HCT116 (cell line): ENCODE results near the gene GEMIN2. TPM values are rescaled to one million over a fixed set of nuclear protein-coding genes. Genes with fewer than 3 reads are reported as not detected.
"Not testable (repeated sequence)": the region's sequence is repeated elsewhere in the genome, so short reads cannot be mapped to it uniquely, and the experiment has no call there.

ENCODE experiments used
- ATAC-seq: fragments of 200-7000 bp; cut with Tn5 transposase; 2 replicates; pipeline ENCODE4 v1.9.1; 2020; ENCODE audit warnings: mild to moderate bottlenecking, moderate library complexity
- BruUV-seq: library from RNA; stranded (reverse); fragments of 400-500 nt; replicated peaks from 2 replicates; lab custom pipeline; 2021; lab: Mats Ljungman, UMichigan
- CTCF ChIA-PET: fragments of 300-600 bp; sonication (Branson Sonifier 250); formaldehyde crosslinking; loops from one replicate; lab custom pipeline; 2021; ENCODE audit warnings: antibody characterized with exemption; lab: Charles Lee
- POLR2A ChIA-PET: fragments of 300-600, 350-600 bp; sonication (Branson Sonifier 250); formaldehyde crosslinking; loops from one replicate; lab custom pipeline; 2021; ENCODE audit warnings: antibody characterized with exemption; lab: Charles Lee
- RAD21 ChIA-PET, 2 experiments: fragments of 300-600 bp; sonication (Branson Sonifier 250); formaldehyde crosslinking; loops; one replicate each; lab custom pipeline; 2023; ENCODE audit warnings: low total read pairs in 2 of 2; ENCODE audit not compliant: uncharacterized antibody in 2 of 2, unreplicated experiment in 2 of 2, low non-redundant PET in 1 of 2; lab: Charles Lee
- DNase-seq: peaks from one replicate; pipeline ENCODE4 v3.0.0-alpha.2; 2010; ENCODE audit warnings: low read depth, low spot score
- H2AFZ ChIP-seq: fragments of 200-600 bp; shearing (Covaris generic), sonication (generic); 2 replicates; pipeline ENCODE4 v1.6.1; 2017; ENCODE audit warnings: low read depth, mixed run types, mixed read lengths, antibody characterized with exemption, low read length; ENCODE audit not compliant: poor library complexity, severe bottlenecking
- H3K27ac ChIP-seq: 2 replicates; pipeline ENCODE4 v1.5.1; 2012; ENCODE audit warnings: low read depth, low read length
- H3K27me3 ChIP-seq: fragments of 200-600 bp; sonication (generic); 2 replicates; pipeline ENCODE4 v1.6.1; 2016; ENCODE audit warnings: mixed run types, low read length, mixed read lengths; ENCODE audit not compliant: insufficient read depth
- H3K36me3 ChIP-seq, 2 experiments: fragments of 200-500 bp in 1 of 2; fragments of 200-600 bp in 1 of 2; sonication (Bioruptor generic) in 1 of 2; sonication (generic) in 1 of 2; 2 replicates each; pipeline versions ENCODE4 v1.5.1 to v1.6.1; 2014 to 2016; ENCODE audit warnings: low read length in 2 of 2, inconsistent platforms in 1 of 2, mixed read lengths in 1 of 2, mixed run types in 1 of 2; ENCODE audit not compliant: insufficient read depth in 2 of 2, control insufficient read depth in 1 of 2
- H3K4me1 ChIP-seq, 2 experiments: fragments of 200-600 bp in 1 of 2; sonication (generic) in 1 of 2; 2 replicates each; pipeline versions ENCODE4 v1.5.1 to v1.6.1; 2012 to 2017; ENCODE audit warnings: low read length in 2 of 2, inconsistent platforms in 1 of 2, mild to moderate bottlenecking in 1 of 2, mixed read lengths in 1 of 2, mixed run types in 1 of 2, moderate library complexity in 1 of 2; ENCODE audit not compliant: insufficient read depth in 2 of 2, control insufficient read depth in 1 of 2
- H3K4me2 ChIP-seq: fragments of 200-600 bp; sonication (generic); 2 replicates; pipeline ENCODE4 v1.6.1; 2017; ENCODE audit warnings: mixed run types, low read length, mixed read lengths
- H3K4me3 ChIP-seq, 2 experiments: fragments of 200-600 bp in 1 of 2; sonication (generic) in 1 of 2; replicated peaks in 1 of 2; 2 replicates each; pipeline ENCODE4 v1.5.1; 2011 to 2016; ENCODE audit warnings: low read length in 2 of 2, control low read depth in 1 of 2, low read depth in 1 of 2, mild to moderate bottlenecking in 1 of 2, mixed read lengths in 1 of 2, mixed run types in 1 of 2
- H3K79me2 ChIP-seq: fragments of 200-600 bp; sonication (generic); 2 replicates; pipeline ENCODE4 v1.6.1; 2017; ENCODE audit warnings: mild to moderate bottlenecking, mixed run types, low read length, moderate library complexity, mixed read lengths; ENCODE audit not compliant: insufficient read depth
- H3K9ac ChIP-seq: fragments of 200-600 bp; sonication (generic); 2 replicates; pipeline ENCODE4 v1.6.1; 2016; ENCODE audit warnings: low read length, mixed read lengths
- H3K9me2 ChIP-seq: fragments of 200-600 bp; sonication (generic), shearing (Covaris generic); 2 replicates; pipeline ENCODE4 v1.6.1; 2017; ENCODE audit warnings: mixed run types, mild to moderate bottlenecking, moderate library complexity; ENCODE audit not compliant: insufficient read depth
- H3K9me3 ChIP-seq, 2 experiments: fragments of 200-500 bp in 1 of 2; fragments of 200-600 bp in 1 of 2; sonication (Bioruptor generic) in 1 of 2; sonication (generic) in 1 of 2; 2 replicates each; pipeline ENCODE4 v1.6.1; 2014 to 2017; ENCODE audit warnings: low read length in 2 of 2, mixed read lengths in 2 of 2, inconsistent platforms in 1 of 2, low read depth in 1 of 2, mild to moderate bottlenecking in 1 of 2, mixed run types in 1 of 2, moderate library complexity in 1 of 2; ENCODE audit not compliant: control insufficient read depth in 1 of 2, insufficient read depth in 1 of 2
- H4K20me1 ChIP-seq: fragments of 200-600 bp; sonication (generic), shearing (Covaris generic); 2 replicates; pipeline ENCODE4 v1.6.1; 2017; ENCODE audit warnings: mixed run types, mild to moderate bottlenecking, moderate library complexity; ENCODE audit not compliant: insufficient read depth
- CEBPB ChIP-seq: IDR thresholded peaks from 2 replicates; pipeline ENCODE4 v1.6.1; 2012; ENCODE audit warnings: low read depth
- EGR1 ChIP-seq: IDR thresholded peaks from 2 replicates; pipeline ENCODE4 v1.6.1; 2012; ENCODE audit warnings: low read depth
- ELF1 ChIP-seq: IDR thresholded peaks from 2 replicates; pipeline ENCODE4 v1.6.1; 2012; ENCODE audit warnings: low read depth, borderline replicate concordance
- EZH2 ChIP-seq: fragments of 200-600 bp; sonication (generic); IDR thresholded peaks from 2 replicates; pipeline ENCODE4 v1.6.1; 2017; ENCODE audit warnings: antibody characterized with exemption, mixed run types
- EZH2phosphoT487 ChIP-seq: fragments of 200-600 bp; IDR thresholded peaks from 2 replicates; pipeline ENCODE4 v1.6.1; 2018; ENCODE audit warnings: antibody characterized with exemption, borderline replicate concordance
- JUND ChIP-seq: IDR thresholded peaks from 2 replicates; pipeline ENCODE4 v1.6.1; 2012
- POLR2A ChIP-seq: IDR thresholded peaks from 2 replicates; pipeline ENCODE4 v1.7.0; 2011; ENCODE audit warnings: borderline replicate concordance; ENCODE audit not compliant: insufficient read depth, insufficient read length; ENCODE audit errors: extremely low read depth
- POLR2AphosphoS5 ChIP-seq: IDR thresholded peaks from 2 replicates; pipeline ENCODE4 v1.6.1; 2011; ENCODE audit warnings: mild to moderate bottlenecking, low read depth, low read length, moderate library complexity
- SIN3A ChIP-seq: IDR thresholded peaks from 2 replicates; pipeline ENCODE4 v1.6.1; 2012; ENCODE audit warnings: low read depth
- ZNF274 ChIP-seq: fragments of 200-500 bp; sonication (Bioruptor generic); IDR thresholded peaks from 2 replicates; pipeline ENCODE4 v1.6.1; 2014; ENCODE audit warnings: mild to moderate bottlenecking, low read depth, low read length, inconsistent platforms
- intact Hi-C: fragments of 100-400 bp; cut with micrococcal nuclease; formaldehyde crosslinking; loops from 2 replicates; pipeline ENCODE4 v1.10.0; 2022
- total RNA-seq: library from RNA; stranded (reverse); gene quantifications from one replicate; pipeline ENCODE4 v1.2.1, GENCODE V29; 2021; ENCODE audit not compliant: unreplicated experiment
- TF ChIP-seq, protein P1 (sequence below): IDR thresholded peaks from 2 replicates; pipeline ENCODE4 v1.6.1; 2011; ENCODE audit warnings: mild to moderate bottlenecking, low read length, moderate library complexity; ENCODE audit not compliant: insufficient replicate concordance; ENCODE audit errors: extremely low read depth
- TF ChIP-seq, protein P2 (sequence below): IDR thresholded peaks from 2 replicates; pipeline ENCODE4 v1.6.1; 2012

Gene GEMIN2
- total RNA-seq, 1 experiment from 2014 or later: 27.3 TPM

- Histone ChIP-seq H4K20me1 (no peaks in the 10 kb centered on the region), H3K4me1 (peaks cover 0 to 6% of the 10 kb centered on the region in 2 experiments; a peak in 3 of 4 replicates), H3K27me3 (no peaks in the 10 kb centered on the region), H2AFZ (no peak overlapping the region), H3K36me3 (peaks cover 5 to 17% of the 10 kb centered on the region in 2 experiments; a peak in 3 of 4 replicates), H3K9ac (no peak overlapping the region), H3K4me3 (no peak overlapping the region), H3K27ac (no peak overlapping the region), H3K9me3 (no peaks in the 10 kb centered on the region), H3K9me2 (no peaks in the 10 kb centered on the region), H3K4me2 (no peak overlapping the region), H3K79me2 (peaks cover 84% of the 10 kb centered on the region)
- intact Hi-C loops: no loop called here
- CTCF ChIA-PET: no interaction called here
- RAD21 ChIA-PET: no interaction called here
- no TSS peak for BruUV-seq
- ATAC-seq: no peak
- no peak for TF ChIP-seq JUND
- TF ChIP-seq POLR2AphosphoS5: no peak
- no peak for TF ChIP-seq ELF1
- no peak for TF ChIP-seq POLR2A
- TF ChIP-seq EGR1: no peak
- no peak for TF ChIP-seq ZNF274
- TF ChIP-seq SIN3A: no peak
- TF ChIP-seq EZH2phosphoT487: no peak
- TF ChIP-seq, protein P1, sequence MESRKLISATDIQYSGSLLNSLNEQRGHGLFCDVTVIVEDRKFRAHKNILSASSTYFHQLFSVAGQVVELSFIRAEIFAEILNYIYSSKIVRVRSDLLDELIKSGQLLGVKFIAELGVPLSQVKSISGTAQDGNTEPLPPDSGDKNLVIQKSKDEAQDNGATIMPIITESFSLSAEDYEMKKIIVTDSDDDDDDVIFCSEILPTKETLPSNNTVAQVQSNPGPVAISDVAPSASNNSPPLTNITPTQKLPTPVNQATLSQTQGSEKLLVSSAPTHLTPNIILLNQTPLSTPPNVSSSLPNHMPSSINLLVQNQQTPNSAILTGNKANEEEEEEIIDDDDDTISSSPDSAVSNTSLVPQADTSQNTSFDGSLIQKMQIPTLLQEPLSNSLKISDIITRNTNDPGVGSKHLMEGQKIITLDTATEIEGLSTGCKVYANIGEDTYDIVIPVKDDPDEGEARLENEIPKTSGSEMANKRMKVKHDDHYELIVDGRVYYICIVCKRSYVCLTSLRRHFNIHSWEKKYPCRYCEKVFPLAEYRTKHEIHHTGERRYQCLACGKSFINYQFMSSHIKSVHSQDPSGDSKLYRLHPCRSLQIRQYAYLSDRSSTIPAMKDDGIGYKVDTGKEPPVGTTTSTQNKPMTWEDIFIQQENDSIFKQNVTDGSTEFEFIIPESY: no peak
- TF ChIP-seq EZH2: no peak
- TF ChIP-seq, protein P2, sequence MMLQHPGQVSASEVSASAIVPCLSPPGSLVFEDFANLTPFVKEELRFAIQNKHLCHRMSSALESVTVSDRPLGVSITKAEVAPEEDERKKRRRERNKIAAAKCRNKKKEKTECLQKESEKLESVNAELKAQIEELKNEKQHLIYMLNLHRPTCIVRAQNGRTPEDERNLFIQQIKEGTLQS: no peak
- no peak for TF ChIP-seq CEBPB
- POLR2A ChIA-PET: no interaction called here
- DNase-seq: no peak
These were observed 17.0 kb upstream of the GEMIN2 start for GRCh38 chr14:39097159-39097558.

GRCh38 chr14:39099215-39099614 lies 14.9 kb upstream of the GEMIN2 start:
- H3K9ac ChIP-seq, BruUV-seq, H3K27me3 ChIP-seq, H3K4me2 ChIP-seq, H2AFZ ChIP-seq, H3K9me3 ChIP-seq, H4K20me1 ChIP-seq, RAD21 ChIA-PET, DNase-seq, ATAC-seq, POLR2A ChIA-PET, CTCF ChIA-PET, H3K9me2 ChIP-seq, H3K4me3 ChIP-seq, H3K36me3 ChIP-seq, intact Hi-C loops, H3K27ac ChIP-seq: not testable (repeated sequence)
- peaks cover 0 to 14% of the 10 kb centered on the region in 2 experiments; a peak in 3 of 4 replicates for H3K4me1 ChIP-seq
- H3K79me2 ChIP-seq: peaks cover 91% of the 10 kb centered on the region
